ENCODE results near the gene KBTBD12.

KBTBD12 gene

DNA sequence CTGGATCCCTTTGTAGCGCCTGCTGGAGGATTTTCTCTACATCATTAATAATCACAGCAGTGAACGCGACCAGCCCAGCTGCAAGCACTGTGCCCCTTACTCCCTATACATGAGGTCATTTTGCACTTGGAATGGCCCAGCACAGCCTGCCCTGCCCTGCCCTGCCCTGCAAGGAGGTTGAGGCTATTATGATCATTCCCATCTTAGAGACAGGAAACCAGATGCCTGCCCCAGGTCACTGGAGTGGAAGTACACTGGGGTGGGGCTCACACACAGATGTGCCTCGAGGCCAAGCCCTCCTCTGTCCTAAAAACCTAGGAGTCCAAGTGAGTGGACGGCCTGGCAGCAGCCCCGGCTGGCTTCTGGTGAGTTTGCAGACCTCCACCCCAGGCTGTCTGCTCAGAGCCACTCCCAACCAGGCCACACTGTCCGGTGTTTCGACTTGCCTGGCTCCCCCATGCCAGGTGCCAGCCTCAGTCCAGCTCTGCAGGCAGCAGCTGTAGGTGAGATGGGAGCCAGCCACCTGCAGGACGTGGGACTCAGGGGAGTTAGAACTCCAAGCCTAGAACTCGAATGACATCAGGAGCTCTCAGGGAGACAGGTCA is 106.8 kb downstream of the KBTBD12 start:
- no peak for DNase-seq

DNA sequence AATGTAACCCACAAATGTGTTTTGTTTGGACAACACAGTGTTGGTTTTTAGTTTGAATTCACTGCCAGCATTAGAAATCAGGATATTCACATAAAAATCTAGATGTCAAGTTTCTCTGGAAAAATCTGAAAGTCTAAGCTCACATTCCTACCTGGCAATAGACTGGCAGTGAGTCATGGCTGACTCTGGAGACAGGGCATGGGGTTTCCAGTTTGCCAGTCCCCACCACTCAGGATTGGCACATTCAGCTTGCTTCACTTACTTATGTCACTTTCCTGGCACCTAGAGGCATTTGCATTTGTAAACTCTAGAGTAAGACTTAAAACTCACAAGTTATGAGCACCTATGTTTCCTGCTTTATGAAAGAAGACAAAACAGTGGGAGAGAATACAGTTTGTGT is 118.1 kb downstream of the KBTBD12 start:
- no peak for DNase-seq

DNA sequence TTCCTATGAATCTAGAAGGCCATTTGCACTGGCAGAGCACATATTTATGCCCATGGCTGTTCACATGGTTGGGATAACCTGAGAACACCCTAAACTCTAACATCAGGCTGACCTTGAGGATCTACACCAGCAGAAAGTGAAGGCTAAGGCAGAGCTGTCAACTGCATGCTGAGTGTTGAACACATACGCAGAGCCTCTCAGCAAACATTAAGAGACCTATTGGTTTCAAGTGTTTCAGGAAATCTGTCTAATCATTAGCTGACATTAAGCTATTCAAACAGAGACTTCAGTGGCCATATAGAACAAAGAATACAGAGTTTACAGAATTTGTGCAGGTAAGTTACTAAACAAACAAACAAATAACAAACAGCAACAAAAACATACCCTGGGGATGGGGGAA is 121.1 kb downstream of the KBTBD12 start:
- no peak for DNase-seq
